Sigmoid colon (tissue), 7 donors: ENCODE measurements around the gene SLC13A1. TPM values are rescaled to one million over a fixed set of nuclear protein-coding genes. Genes with fewer than 3 reads are reported as not detected.
"Not testable (repeated sequence)": the region's sequence is repeated elsewhere in the genome, so short reads cannot be mapped to it uniquely, and the experiment has no call there.

ENCODE experiments used
- DNase-seq: peaks from one replicate; pipeline ENCODE4 v3.0.0-alpha.2; 2019
- H3K27ac ChIP-seq, 4 donors: fragments of 200-600 bp; sonication (generic); one replicate each; pipeline ENCODE4 v1.5.1; 2016 to 2019; ENCODE audit warnings: mild to moderate bottlenecking in 1 of 4
- H3K27me3 ChIP-seq, 3 donors: fragments of 200-600 bp; sonication (generic); one replicate each; pipeline ENCODE4 v1.5.1; 2019; ENCODE audit warnings: mild to moderate bottlenecking in 1 of 3
- H3K36me3 ChIP-seq, 4 donors: fragments of 200-600 bp; sonication (generic); one replicate each; pipeline ENCODE4 v1.5.1; 2016 to 2019
- H3K4me1 ChIP-seq, 4 donors: fragments of 200-600 bp; sonication (generic); one replicate each; pipeline ENCODE4 v1.5.1; 2017 to 2019
- H3K4me3 ChIP-seq, 4 donors: fragments of 200-600 bp; sonication (generic); one replicate each; pipeline ENCODE4 v1.5.1; 2017 to 2019; ENCODE audit warnings: mild to moderate bottlenecking in 2 of 4, moderate library complexity in 1 of 4
- H3K9me3 ChIP-seq, 4 donors: fragments of 200-600 bp in 3 of 4; sonication (generic) in 3 of 4; one replicate each; pipeline versions ENCODE4 v1.5.1 to v1.6.1; 2013 to 2019
- CTCF ChIP-seq, 4 experiments: fragments of 450-650 bp in 3 of 4; fragments of 200-600 bp in 1 of 4; IDR thresholded peaks; one replicate each; pipeline ENCODE4 v1.5.1; 2016 to 2019; ENCODE audit warnings: antibody characterized with exemption in 4 of 4, mild to moderate bottlenecking in 3 of 4, moderate library complexity in 2 of 4
- EP300 ChIP-seq, 4 donors: sonication (generic); formaldehyde crosslinking; IDR thresholded peaks; one replicate each; pipeline ENCODE4 v1.6.1; 2017; ENCODE audit warnings: antibody characterized with exemption in 4 of 4
- POLR2A ChIP-seq, 2 donors: fragments of 450-650 bp; IDR thresholded peaks; one replicate each; pipeline ENCODE4 v1.6.1; 2016; ENCODE audit warnings: antibody characterized with exemption in 2 of 2, mild to moderate bottlenecking in 2 of 2, moderate library complexity in 2 of 2
- POLR2AphosphoS5 ChIP-seq, 4 donors: sonication (generic); formaldehyde crosslinking; IDR thresholded peaks; one replicate each; pipeline ENCODE4 v1.6.1; 2017; ENCODE audit warnings: antibody characterized with exemption in 4 of 4
- WGBS, 2 donors: extraction: QIAGEN DNeasy Blood & Tissue Kit; methylation state at CpG; one replicate each; pipeline ENCODE4 v1.1.7; 2013; 5-methylcytosine and 5-hydroxymethylcytosine counted together
- intact Hi-C: fragments of 100-400 bp; cut with DNase I; formaldehyde crosslinking; loops from one replicate; pipeline ENCODE4 v1.15.1; 2023
- polyA plus RNA-seq, 3 donors: library from polyadenylated mRNA; stranded (reverse); fragments of 200-250 nt; gene quantifications; one replicate each; pipeline ENCODE4 v1.2.3, GENCODE V29; 2013
- total RNA-seq, 4 donors: library from RNA; depleted of rRNA; stranded (reverse); fragments of >200 nt; gene quantifications; one replicate each; pipeline ENCODE4 v1.1.0, GENCODE V29; 2016
- donor health status: healthy with polysubstance abuse.
- donor health status: Bipolar disorder and iron deficiency.
- donor health status: healthy.

The SLC13A1 gene
- total and polyA plus RNA-seq, 7 donors = 0.06 to 0.23 TPM; not detected in 5

GRCh38 chr7:123096976-123097375, 102.8 kb downstream of the SLC13A1 start:
- Histone ChIP-seq H3K27me3 (no peaks in the 10 kb centered on the region), H3K4me1 (no peaks in the 10 kb centered on the region), H3K4me3 (no peak overlapping the region), H3K36me3 (no peaks in the 10 kb centered on the region), H3K9me3 (no peaks in the 10 kb centered on the region), H3K27ac (no peak overlapping the region)
- intact Hi-C loops = no loop called here
- 78 to 100% methylated on average over 1 of the region's 1 CpG for WGBS, 2 donors
- no peak for DNase-seq
- TF ChIP-seq POLR2AphosphoS5 (IDR thresholded peaks at IDR 0.05) (no peak), CTCF (IDR thresholded peaks at IDR 0.05) (no peak), POLR2A (IDR thresholded peaks at IDR 0.05) (no peak), EP300 (IDR thresholded peaks at IDR 0.05) (no peak)

DNA sequence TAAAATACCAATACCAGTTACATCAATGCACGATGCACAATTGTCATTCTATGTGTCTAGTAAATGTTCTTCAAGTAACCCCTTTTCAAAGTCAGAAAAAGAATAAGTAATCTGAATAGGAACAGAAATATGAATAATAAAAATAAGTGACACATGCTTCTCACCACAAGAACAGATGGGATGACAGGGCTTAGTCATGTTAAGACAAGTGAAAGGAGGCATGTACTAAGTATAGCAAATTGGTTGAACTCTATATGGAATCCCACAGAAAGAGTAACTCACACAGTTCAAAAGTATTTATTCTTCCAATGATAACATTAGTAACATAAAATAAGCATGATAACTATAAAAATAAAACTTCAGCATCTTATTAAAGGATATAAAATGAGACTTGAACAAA, 103.3 kb downstream of the SLC13A1 start:
- WGBS, 2 donors = 75 to 76% methylated on average over 1 of the region's 1 CpG
- Histone ChIP-seq H3K36me3 (no peaks in the 10 kb centered on the region), H3K4me1 (no peaks in the 10 kb centered on the region), H3K27ac (no peak overlapping the region), H3K4me3 (no peak overlapping the region), H3K27me3 (no peaks in the 10 kb centered on the region), H3K9me3 (no peaks in the 10 kb centered on the region)
- TF ChIP-seq POLR2AphosphoS5 (IDR thresholded peaks at IDR 0.05) (no peak), CTCF (IDR thresholded peaks at IDR 0.05) (no peak), EP300 (IDR thresholded peaks at IDR 0.05) (no peak)
- no peak for DNase-seq
- intact Hi-C loops = no loop called here

DNA sequence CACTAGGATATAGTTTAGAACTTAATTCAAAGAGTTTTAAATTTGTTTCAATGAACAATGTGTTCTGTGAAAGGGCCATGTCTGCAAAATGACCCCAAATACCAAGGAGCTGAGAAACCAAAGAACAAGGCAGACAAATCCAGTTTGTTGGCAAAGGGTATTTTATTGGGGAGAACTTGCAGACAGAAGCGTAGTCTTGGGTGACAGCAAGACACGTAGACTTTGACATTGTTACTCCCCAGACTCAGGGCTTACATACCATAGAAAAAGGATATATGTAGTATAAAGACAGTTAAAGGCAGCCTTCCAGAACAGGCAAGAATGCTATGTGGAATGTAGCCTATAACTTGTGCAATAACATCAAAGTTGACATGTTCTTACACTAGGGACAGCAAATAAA, 109.3 kb downstream of the SLC13A1 start:
- TF ChIP-seq CTCF (IDR thresholded peaks at IDR 0.05) = no peak
- TF ChIP-seq POLR2AphosphoS5 (IDR thresholded peaks at IDR 0.05) = no peak
- TF ChIP-seq POLR2A (IDR thresholded peaks at IDR 0.05) = no peak
- TF ChIP-seq EP300 (IDR thresholded peaks at IDR 0.05) = no peak
- H3K36me3 ChIP-seq = no peaks in the 10 kb centered on the region
- no peak overlapping the region for H3K4me3 ChIP-seq
- no peaks in the 10 kb centered on the region for H3K27me3 ChIP-seq
- intact Hi-C loops = no loop called here
- no peaks in the 10 kb centered on the region for H3K4me1 ChIP-seq
- H3K9me3 ChIP-seq = peaks cover 0 to 2% (median 0%) of the 10 kb centered on the region in 4 donors
- DNase-seq = no peak
- 73 to 81% methylated on average over 2 of the region's 2 CpGs for WGBS, 2 donors
- no peak overlapping the region for H3K27ac ChIP-seq

- H3K27ac ChIP-seq, DNase-seq, intact Hi-C loops, H3K9me3 ChIP-seq, H3K4me3 ChIP-seq, H3K36me3 ChIP-seq, H3K27me3 ChIP-seq, H3K4me1 ChIP-seq: not testable (repeated sequence)
- WGBS, 2 donors = 89 to 100% methylated on average over 1 of the region's 1 CpG
Observed at GRCh38 chr7:123086910-123087309, 112.9 kb downstream of the SLC13A1 start.

DNA sequence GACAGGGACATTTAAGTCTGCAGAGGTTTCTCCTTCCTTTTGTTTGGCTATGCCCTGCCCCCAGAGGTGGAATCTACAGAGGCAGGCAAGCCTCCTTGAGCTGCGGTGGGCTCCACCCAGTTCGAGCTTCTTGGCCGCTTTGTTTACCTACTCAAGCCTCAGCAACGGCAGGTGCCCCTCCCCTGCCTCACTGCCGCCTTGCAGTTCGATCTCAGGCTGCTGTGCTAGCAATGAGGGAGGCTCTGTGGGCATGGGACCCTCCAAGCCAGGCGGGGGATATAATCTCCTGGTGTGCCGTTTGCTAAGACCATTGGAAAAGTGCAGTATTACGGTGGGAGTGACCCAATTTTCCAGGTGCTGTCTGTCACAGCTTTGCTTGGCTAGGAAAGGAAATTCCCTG, 114.9 kb downstream of the SLC13A1 start:
- H3K36me3 ChIP-seq, H3K4me1 ChIP-seq, intact Hi-C loops, H3K9me3 ChIP-seq, DNase-seq, H3K27me3 ChIP-seq, H3K4me3 ChIP-seq, H3K27ac ChIP-seq: not testable (repeated sequence)
- WGBS, 2 donors = 91% methylated on average over 9 of the region's 9 CpGs

GRCh38 chr7:123079021-123079420, 120.7 kb downstream of the SLC13A1 start:
- 93 to 95% methylated on average over 1 of the region's 1 CpG for WGBS, 2 donors
- no peak overlapping the region for H3K27ac ChIP-seq
- H3K36me3 ChIP-seq = no peaks in the 10 kb centered on the region
- no peak for TF ChIP-seq CTCF (IDR thresholded peaks at IDR 0.05)
- no peak for TF ChIP-seq POLR2AphosphoS5 (IDR thresholded peaks at IDR 0.05)
- TF ChIP-seq EP300 (IDR thresholded peaks at IDR 0.05) = no peak
- no peak for TF ChIP-seq POLR2A (IDR thresholded peaks at IDR 0.05)
- no peaks in the 10 kb centered on the region for H3K27me3 ChIP-seq
- no peaks in the 10 kb centered on the region for H3K4me1 ChIP-seq
- H3K4me3 ChIP-seq = no peak overlapping the region
- intact Hi-C loops = no loop called here
- H3K9me3 ChIP-seq = no peaks in the 10 kb centered on the region
- no peak for DNase-seq
